ENCODE data around the gene MARS1.

GRCh38 chr12:57474430-57474829 is 13.4 kb upstream of the MARS1 start:
- TF ChIP-seq, protein P1, sequence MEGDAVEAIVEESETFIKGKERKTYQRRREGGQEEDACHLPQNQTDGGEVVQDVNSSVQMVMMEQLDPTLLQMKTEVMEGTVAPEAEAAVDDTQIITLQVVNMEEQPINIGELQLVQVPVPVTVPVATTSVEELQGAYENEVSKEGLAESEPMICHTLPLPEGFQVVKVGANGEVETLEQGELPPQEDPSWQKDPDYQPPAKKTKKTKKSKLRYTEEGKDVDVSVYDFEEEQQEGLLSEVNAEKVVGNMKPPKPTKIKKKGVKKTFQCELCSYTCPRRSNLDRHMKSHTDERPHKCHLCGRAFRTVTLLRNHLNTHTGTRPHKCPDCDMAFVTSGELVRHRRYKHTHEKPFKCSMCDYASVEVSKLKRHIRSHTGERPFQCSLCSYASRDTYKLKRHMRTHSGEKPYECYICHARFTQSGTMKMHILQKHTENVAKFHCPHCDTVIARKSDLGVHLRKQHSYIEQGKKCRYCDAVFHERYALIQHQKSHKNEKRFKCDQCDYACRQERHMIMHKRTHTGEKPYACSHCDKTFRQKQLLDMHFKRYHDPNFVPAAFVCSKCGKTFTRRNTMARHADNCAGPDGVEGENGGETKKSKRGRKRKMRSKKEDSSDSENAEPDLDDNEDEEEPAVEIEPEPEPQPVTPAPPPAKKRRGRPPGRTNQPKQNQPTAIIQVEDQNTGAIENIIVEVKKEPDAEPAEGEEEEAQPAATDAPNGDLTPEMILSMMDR (IDR thresholded peaks at IDR 0.05) = no peak
- no peak for TF ChIP-seq ZFX (IDR thresholded peaks at IDR 0.05; ENCODE audit: borderline replicate concordance)

Measured in 22Rv1 (cell line).